ENCODE data around the gene SLC35A5.

The SLC35A5 gene

DNA sequence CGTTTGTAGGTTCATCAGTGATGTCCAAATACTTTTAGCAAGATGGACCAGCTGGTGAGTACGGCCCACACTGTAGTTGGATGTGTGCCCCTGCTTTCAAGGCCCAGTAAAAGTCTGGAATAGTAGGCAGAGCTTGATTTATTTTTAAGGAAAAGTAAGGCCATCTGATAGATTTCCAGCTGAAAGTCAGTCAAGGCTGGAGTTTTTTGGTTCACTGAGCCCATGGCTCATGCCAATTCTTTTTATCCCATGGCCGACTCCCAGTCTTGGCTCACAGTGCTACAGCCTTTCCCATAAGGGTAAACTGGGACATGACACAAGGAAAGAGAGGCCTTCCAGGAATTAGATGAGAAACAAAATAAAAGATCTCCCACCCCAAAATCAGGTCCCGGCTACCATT lies 65.6 kb downstream of the SLC35A5 start:
- TF ChIP-seq ZNF837 (tag by site-specific recombination; IDR thresholded peaks at IDR 0.05) = no peak
- Histone ChIP-seq H3K27ac (ENCODE audit: extremely low read depth, low read depth, low read length) (no peak overlapping the region), H3K4me1 (ENCODE audit: control insufficient read depth, insufficient read depth, low read length) (peaks cover 6% of the 10 kb centered on the region; the same call in 1 of the 2 replicates), H3K36me3 (ENCODE audit: control insufficient read depth in 2 of 2, insufficient read depth in 1 of 2, low read length in 2 of 2) (no peaks in the 10 kb centered on the region), H3K9me3 (ENCODE audit: control insufficient read depth, insufficient read depth, low read depth, low read length) (no peaks in the 10 kb centered on the region), H3K4me3 (ENCODE audit: low read depth, low read length) (no peak overlapping the region)
- POLR2A ChIA-PET = no interaction called here
- CTCF ChIA-PET = interaction anchor here (0.7 kb wide), 1 partner anchor 48 kb away, joined by 3 read pairs; no protein-coding TSS in a partner anchor

DNA sequence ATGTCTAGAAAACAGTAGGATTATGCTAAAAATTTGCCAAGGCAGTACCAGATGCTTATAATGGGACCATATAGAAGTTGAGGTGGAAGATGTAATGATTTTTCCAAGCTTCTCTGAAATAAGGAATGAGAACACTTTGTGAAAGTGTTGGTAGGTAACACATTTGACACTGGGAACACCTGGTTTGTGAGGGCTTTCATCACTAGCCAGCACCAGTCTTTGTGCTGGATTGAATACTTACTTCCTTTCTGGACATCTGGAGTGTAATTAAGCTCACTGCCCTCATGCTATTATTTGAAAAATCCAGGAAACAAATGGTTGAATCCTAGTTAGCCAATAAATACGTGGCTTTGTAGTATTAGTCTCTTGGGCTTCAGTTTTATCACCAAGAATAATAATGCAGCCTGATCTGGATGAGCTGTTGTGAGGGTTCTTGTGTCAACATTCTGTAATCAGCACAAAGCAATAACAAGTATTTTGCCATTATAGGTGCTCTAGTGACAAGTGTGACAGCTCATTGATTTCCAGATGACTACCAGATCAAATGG lies 66.1 kb downstream of the SLC35A5 start:
- Histone ChIP-seq H3K4me3 (ENCODE audit: low read depth, low read length) (no peak overlapping the region), H3K36me3 (ENCODE audit: control insufficient read depth in 2 of 2, insufficient read depth in 1 of 2, low read length in 2 of 2) (no peaks in the 10 kb centered on the region), H3K4me1 (ENCODE audit: control insufficient read depth, insufficient read depth, low read length) (peaks cover 6% of the 10 kb centered on the region), H3K27ac (ENCODE audit: extremely low read depth, low read depth, low read length) (no peak overlapping the region), H3K9me3 (ENCODE audit: control insufficient read depth, insufficient read depth, low read depth, low read length) (no peaks in the 10 kb centered on the region)
- ChIA-PET POLR2A (no interaction called here), CTCF (interaction anchor here (0.6 to 0.8 kb wide), 2 partner anchors 45 to 107 kb away, joined by 3 to 4 read pairs; no protein-coding TSS in a partner anchor)
- no peak for TF ChIP-seq ZNF341 (tag by site-specific recombination; IDR thresholded peaks at IDR 0.05; ENCODE audit: low read depth)
- TF ChIP-seq ZNF155 (tag by site-specific recombination; IDR thresholded peaks at IDR 0.05) = no peak
- TF ChIP-seq ZNF785 (tag by site-specific recombination; IDR thresholded peaks at IDR 0.05) = no peak
- no peak for TF ChIP-seq ZNF658 (tag by site-specific recombination; IDR thresholded peaks at IDR 0.05)
- TF ChIP-seq, protein P1, sequence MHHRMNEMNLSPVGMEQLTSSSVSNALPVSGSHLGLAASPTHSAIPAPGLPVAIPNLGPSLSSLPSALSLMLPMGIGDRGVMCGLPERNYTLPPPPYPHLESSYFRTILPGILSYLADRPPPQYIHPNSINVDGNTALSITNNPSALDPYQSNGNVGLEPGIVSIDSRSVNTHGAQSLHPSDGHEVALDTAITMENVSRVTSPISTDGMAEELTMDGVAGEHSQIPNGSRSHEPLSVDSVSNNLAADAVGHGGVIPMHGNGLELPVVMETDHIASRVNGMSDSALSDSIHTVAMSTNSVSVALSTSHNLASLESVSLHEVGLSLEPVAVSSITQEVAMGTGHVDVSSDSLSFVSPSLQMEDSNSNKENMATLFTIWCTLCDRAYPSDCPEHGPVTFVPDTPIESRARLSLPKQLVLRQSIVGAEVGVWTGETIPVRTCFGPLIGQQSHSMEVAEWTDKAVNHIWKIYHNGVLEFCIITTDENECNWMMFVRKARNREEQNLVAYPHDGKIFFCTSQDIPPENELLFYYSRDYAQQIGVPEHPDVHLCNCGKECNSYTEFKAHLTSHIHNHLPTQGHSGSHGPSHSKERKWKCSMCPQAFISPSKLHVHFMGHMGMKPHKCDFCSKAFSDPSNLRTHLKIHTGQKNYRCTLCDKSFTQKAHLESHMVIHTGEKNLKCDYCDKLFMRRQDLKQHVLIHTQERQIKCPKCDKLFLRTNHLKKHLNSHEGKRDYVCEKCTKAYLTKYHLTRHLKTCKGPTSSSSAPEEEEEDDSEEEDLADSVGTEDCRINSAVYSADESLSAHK (tag by site-specific recombination; IDR thresholded peaks at IDR 0.05) = no peak
- no peak for TF ChIP-seq ZNF202 (tag by site-specific recombination; IDR thresholded peaks at IDR 0.05; ENCODE audit: borderline replicate concordance)
- no peak for TF ChIP-seq KLF10 (tag by site-specific recombination; IDR thresholded peaks at IDR 0.05)
- TF ChIP-seq, protein P2, sequence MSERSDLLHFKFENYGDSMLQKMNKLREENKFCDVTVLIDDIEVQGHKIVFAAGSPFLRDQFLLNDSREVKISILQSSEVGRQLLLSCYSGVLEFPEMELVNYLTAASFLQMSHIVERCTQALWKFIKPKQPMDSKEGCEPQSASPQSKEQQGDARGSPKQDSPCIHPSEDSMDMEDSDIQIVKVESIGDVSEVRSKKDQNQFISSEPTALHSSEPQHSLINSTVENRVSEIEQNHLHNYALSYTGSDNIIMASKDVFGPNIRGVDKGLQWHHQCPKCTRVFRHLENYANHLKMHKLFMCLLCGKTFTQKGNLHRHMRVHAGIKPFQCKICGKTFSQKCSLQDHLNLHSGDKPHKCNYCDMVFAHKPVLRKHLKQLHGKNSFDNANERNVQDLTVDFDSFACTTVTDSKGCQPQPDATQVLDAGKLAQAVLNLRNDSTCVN (tag by site-specific recombination; optimal IDR thresholded peaks at IDR 0.05) = no peak
- no peak for TF ChIP-seq MYNN (tag by site-specific recombination; IDR thresholded peaks at IDR 0.05; ENCODE audit: borderline replicate concordance)
- no peak for TF ChIP-seq ZNF580 (tag by site-specific recombination; IDR thresholded peaks at IDR 0.05)
- TF ChIP-seq, protein P3, sequence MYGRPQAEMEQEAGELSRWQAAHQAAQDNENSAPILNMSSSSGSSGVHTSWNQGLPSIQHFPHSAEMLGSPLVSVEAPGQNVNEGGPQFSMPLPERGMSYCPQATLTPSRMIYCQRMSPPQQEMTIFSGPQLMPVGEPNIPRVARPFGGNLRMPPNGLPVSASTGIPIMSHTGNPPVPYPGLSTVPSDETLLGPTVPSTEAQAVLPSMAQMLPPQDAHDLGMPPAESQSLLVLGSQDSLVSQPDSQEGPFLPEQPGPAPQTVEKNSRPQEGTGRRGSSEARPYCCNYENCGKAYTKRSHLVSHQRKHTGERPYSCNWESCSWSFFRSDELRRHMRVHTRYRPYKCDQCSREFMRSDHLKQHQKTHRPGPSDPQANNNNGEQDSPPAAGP (tag by site-specific recombination; IDR thresholded peaks at IDR 0.05) = no peak
- TF ChIP-seq ZNF549 (tag by site-specific recombination; IDR thresholded peaks at IDR 0.05) = no peak
- TF ChIP-seq WT1 (tag by site-specific recombination; IDR thresholded peaks at IDR 0.05) = no peak
- no peak for TF ChIP-seq ZNF133 (tag by site-specific recombination; IDR thresholded peaks at IDR 0.05)
- TF ChIP-seq, protein P4, sequence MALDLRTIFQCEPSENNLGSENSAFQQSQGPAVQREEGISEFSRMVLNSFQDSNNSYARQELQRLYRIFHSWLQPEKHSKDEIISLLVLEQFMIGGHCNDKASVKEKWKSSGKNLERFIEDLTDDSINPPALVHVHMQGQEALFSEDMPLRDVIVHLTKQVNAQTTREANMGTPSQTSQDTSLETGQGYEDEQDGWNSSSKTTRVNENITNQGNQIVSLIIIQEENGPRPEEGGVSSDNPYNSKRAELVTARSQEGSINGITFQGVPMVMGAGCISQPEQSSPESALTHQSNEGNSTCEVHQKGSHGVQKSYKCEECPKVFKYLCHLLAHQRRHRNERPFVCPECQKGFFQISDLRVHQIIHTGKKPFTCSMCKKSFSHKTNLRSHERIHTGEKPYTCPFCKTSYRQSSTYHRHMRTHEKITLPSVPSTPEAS (tag by site-specific recombination; IDR thresholded peaks at IDR 0.05) = no peak
- no peak for TF ChIP-seq KLF1 (tag by site-specific recombination; IDR thresholded peaks at IDR 0.05)

Measured in HEK293 (cell line).